ENCODE measurements around the gene FAM20C.

- no peak for TF ChIP-seq CTCF (IDR thresholded peaks at IDR 0.05)
- TF ChIP-seq POLR2A (IDR thresholded peaks at IDR 0.05), result no peak
Observed at GRCh38 chr7:254337-255037, 62.1 kb downstream of the FAM20C start.

All from upper lobe of left lung (tissue), 4 donors.